ENCODE data around the gene ZNF14.
"Not testable (repeated sequence)": the region's sequence is repeated elsewhere in the genome, so short reads cannot be mapped to it uniquely, and the experiment has no call there.

ZNF14 gene

DNA sequence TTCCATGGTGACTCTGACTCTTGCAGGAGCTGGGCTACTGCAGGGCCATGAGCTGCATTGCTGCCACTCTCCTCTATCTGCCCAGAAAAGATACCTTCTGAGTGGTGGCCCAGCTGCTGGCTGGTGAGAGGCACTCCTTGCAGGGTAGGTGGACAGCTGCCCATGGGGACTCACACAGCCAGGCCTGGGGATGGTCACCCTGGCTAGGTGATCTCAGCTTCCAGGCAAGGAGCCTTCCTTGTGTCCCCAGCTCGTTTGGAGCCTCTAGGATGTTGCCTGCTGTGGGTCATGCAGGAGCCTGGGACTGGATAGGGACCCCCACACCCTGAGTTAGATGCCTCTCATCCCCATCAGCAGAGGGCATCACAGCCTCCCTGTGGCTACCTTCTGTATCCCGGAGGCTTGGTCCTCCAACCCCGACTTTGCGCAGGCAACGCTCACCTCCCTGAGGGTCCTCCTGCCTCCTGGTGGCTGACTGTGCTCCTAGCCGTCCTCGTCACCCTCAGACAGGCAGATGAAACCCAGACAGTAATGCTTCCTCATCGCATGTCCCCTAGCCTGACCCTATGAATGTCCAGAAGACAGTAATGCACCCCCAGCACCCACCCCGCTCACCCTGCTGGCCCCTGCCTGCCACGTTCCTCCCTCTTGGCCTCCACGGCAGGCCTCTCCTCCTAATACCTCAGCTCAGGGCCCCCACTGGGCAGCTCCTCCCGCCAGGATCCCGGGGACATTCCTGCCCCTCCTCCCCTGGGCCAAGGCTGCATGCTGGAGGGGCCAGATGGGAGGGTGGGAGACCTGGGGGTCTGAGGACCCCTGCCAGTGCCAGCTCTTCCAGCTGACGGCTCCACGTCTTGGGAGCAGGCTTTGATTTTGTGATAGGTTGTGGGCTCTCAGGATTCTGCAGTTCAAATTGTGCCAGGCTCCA, 13.6 kb upstream of the ZNF14 start:
- peak; percentile 10 for DNase-seq (ENCODE audit: low spot score)

DNA sequence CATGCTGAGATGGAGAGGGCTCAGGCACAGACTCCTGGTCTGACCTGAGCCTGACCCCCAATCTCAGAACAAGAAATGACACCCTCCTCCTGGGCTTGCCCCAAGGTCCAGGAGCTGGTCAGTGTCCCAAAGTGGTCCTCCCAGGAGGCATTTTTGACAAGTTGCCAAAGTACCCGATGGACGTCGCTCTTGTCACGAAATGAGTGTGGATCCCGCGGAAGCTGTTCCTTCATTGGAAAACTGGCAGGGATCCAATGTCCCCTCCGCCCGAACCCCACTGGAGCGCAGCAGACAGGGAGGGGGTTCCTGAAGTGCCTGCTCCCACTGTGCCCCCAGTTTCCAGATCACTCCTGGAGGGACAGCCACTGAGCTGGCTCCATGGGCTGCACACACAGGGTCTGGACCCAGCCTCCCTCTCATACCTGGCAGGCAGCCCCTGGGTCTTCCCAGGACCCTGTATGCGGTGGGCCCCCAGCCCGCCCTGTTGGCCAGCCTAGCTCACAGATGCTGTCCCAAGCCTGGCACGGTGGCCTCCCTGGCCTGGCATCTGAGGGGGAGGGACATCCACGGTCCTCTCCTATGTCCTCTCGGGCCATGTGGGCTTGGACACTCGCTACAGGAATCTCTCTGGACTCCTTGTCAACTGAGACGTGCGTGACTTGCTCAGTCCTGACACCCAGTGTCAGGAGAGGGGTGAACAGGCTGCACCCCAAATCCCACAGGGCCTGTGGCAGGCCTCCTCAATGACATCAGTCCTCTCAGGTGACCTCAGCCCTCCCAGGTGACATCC, 12.8 kb upstream of the ZNF14 start:
- peak; percentile 13 for DNase-seq (ENCODE audit: low spot score)

DNA sequence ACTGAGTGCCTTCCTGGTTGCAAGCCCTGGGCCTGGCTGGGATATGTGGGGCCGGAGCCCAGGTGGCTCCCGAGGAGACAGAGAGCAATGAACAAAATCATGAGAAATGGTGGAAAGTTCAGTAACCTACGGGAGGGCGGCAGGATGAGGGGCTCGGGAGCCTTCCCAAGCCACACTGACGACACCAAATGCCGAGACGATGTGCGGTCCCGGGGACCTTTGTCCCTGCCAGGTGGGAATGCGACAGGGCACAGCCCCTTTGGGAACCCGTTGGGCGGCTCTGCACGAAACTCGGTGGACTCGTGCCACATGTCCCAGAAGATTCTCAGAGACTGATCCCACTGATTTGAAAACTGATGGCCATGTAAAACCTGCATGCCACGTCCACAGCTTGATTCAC, 11.7 kb upstream of the ZNF14 start:
- no peak for DNase-seq (ENCODE audit: low spot score)

DNA sequence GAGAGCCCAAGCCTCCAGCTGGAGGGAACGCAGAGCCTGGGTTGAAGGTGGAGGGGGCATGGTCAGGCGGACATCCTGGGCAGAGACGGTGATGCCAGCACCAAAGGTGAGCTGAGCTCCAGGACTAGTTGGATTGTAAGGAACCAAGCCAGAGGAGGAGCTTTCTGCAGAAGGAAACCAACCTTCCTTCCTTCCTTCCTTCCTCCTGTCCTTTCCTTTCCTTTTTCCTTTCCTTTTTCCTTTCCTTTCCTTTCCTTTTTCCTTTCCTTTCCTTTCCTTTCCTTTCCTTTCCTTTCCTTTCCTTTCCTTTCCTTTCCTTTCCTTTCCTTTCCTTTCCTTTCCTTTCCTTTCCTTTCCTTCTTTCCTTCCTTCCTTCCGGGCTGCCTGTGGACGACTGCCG, 11.0 kb upstream of the ZNF14 start:
- DNase-seq (ENCODE audit: low spot score) = not testable (repeated sequence)

- DNase-seq (ENCODE audit: low spot score) = no peak
Measured at GRCh38 chr19:19743176-19743575, 10.3 kb upstream of the ZNF14 start.

DNA sequence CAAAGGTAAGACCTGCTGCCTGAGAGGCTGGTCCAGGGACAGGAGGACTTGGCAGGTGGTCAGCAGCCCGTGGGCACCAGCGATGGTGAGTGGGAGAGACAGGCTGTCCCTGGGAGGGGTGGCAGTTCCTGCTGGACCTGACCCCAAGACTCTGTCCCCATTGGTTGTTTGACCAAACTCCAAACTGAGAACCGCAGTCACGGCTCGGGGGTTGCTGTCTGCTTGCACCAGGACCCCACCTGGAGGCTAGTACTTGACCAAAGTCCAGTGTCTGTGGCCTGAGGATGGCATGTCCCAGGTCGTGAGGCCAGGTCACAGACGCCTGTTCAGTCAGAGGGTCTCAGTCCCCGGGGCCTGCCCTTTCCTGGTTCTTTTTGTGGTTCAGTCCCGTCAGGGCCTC, 9.9 kb upstream of the ZNF14 start:
- DNase-seq (ENCODE audit: low spot score) = no peak

DNA sequence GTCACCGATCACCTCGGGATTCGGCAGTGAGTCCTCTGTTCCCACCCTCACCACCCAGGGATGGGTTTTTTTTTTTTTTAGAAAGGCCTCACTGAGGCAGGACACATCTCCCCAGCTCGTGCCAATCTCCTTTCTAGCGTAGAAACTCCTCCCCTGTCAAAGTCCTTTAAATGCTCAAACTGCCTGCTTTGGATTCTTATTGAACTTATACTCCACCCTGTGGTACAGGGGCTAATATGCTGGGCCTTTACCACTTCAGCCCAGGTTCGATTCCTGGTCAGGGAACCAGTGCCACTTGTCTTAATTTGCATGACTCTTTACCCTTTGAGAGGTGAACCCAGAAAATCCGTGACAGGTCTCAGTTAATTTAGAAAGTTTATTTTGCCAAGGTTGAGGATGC, 8.3 kb upstream of the ZNF14 start:
- DNase-seq (ENCODE audit: low spot score) = no peak

DNA sequence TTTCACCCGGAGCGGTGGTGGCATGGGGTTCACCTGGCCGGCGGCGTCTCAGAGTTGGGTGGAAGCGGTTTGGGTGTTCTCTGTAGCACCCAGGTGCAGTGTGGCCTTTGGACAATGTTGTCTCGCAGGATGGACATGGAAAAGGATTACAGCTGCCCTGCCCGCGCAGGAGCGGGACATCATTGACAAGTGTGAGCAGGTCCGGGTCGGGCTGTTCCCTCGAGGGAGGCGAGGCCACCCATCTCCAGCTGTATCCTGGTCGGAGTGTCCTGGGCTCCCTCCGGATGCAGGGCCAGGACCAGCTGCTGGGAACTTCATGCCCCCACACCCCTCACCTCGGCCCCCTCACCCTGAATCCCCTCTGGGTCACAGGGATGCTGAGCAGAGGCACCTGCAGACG, 7.8 kb upstream of the ZNF14 start:
- DNase-seq (ENCODE audit: low spot score) = no peak

GRCh38 chr19:19738564-19738963, 5.7 kb upstream of the ZNF14 start:
- no peak for DNase-seq (ENCODE audit: low spot score)

GRCh38 chr19:19737559-19738332, 4.8 kb upstream of the ZNF14 start:
- DNase-seq (ENCODE audit: low spot score) = no peak

GRCh38 chr19:19721896-19722295, 11.0 kb downstream of the ZNF14 start:
- no peak for DNase-seq (ENCODE audit: low spot score)

DNA sequence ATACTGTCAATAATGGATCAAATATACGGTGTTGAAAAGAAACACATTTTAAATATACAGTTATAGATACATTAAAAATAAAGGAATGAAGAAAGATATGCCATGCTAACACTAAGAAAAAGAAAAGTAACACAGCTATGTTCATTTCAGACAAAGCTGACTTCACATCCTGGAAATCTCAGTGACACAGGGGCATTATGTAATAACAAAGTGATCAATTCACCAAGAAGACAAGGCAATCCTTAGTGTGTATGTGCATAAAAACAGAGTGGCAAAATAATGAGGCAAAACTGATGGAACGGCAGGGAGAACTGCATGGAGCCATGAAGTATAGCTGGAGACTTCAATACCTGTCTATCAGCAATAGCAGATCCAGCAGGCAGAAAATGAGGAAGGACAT, 13.1 kb downstream of the ZNF14 start:
- no peak for DNase-seq (ENCODE audit: low spot score)

DNA sequence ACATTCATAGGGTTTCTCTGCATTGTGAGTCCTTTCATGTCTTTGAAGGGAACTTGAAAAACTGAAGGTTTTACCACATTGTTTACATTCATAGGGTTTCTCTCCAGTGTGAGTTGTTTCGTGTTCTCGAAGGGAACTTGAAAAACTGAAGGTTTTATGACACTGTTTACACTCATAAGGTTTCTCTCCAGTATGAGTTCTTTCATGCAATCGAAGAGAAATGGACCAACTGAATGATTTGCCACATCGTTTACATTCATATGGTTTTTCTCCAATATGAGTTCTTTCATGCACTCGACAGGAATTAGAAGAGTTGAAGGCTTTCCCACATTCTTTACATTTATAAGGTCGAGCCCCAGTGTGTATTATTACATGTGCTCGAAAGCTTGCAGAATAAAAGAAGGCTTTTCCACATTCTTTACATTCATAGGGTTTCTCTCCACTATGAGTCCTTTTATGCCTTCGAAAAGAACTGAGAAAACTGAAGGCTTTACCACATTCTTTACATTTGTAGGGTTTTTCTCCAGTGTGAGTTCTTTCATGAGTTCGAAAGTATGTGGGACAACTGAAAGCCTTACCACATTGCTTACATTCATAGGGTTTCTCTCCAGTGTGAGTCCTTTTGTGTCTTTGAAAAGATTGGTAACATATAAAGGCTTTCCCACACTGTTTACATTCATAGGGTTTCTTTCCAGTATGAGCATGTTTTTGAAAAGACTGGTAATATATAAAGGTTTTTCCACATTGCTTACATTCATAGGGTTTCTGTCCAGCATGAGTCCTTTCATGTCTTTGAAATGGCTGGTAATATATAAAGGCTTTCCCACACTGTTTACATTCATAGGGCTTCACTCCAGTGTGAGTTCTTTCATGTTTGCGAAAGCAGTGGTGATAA, 20.7 kb downstream of the ZNF14 start:
- DNase-seq (ENCODE audit: low spot score) = no peak

- DNase-seq (ENCODE audit: low spot score) = no peak
Measured at GRCh38 chr19:19711306-19711933, 21.5 kb downstream of the ZNF14 start.

- DNase-seq (ENCODE audit: low spot score) = no peak
Measured at GRCh38 chr19:19710506-19710905, 22.4 kb downstream of the ZNF14 start.

GRCh38 chr19:19704836-19705235, 28.1 kb downstream of the ZNF14 start:
- DNase-seq (ENCODE audit: low spot score) = no peak

- not testable (repeated sequence) for DNase-seq (ENCODE audit: low spot score)
Measured at GRCh38 chr19:19700493-19700892, 32.4 kb downstream of the ZNF14 start.

DNA sequence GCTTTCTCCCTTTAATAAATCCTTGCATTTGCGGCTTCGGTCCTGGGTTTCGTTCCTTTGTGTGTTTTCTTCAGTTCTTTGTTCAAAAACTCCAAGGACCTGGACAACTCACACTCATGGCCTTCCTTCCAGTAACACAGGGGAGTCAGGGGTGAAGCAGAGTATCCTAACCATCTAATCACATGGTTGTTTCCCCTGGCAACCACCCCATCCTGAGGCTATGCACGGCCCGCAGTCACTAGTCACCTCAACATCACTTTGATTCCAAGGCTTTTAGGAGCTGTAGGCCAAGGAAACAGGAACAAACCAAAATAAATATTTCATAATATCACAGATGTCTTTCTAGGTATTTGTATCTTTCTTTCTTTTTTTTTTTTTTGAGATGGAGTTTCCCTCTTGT, 35.3 kb downstream of the ZNF14 start:
- DNase-seq (ENCODE audit: low spot score) = no peak

DNA sequence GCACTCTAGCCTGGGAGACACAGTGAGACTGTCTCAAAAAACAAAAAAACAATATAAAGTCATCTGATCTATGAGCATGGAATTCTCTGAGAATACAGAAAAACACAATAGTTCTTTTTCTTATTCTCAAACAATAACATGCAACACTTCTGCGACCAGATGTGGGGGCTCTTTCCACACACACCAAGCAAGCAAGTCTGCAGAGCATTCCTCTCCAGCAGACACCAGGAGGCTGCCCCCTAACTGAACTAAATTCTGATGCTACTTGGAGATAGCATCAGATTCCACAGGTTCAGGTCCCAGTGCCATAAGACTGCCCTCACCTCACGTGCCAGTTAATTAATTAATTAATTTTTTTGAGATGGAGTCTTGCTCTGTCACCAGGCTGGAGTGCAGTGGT, 36.5 kb downstream of the ZNF14 start:
- DNase-seq (ENCODE audit: low spot score) = no peak

DNA sequence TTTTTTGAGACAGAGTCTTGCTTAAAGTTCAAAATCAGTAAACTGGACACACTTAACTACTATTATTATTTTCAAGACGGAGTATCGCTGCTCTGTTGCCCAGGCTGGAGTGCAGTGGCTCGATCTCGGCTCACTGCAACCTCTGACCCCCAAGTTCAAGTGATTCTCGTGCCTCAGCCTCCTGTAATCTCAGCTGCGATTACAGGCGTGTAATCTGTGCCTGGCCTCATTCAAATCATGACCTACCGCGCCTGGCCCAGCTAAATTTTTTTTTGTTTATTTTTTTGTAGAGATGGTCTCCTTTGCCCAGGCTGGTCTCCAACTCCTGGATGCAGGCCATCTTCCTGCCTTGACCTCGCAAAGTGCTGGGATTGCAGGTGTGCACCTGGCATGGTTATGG, 41.2 kb downstream of the ZNF14 start:
- no peak for DNase-seq (ENCODE audit: low spot score)

GRCh38 chr19:19689023-19689422, 43.9 kb downstream of the ZNF14 start:
- DNase-seq (ENCODE audit: low spot score) = not testable (repeated sequence)

Measured in AG20443 (cell line).